Cortex of kidney (tissue), 1 donor: ENCODE measurements around the gene PKHD1.

Source experiments
- DNase-seq: peaks from one replicate; lab custom pipeline; 2025; lab: John Stamatoyannopoulos, UW

Gene PKHD1

GRCh38 chr6:52042141-52042885 is 45.1 kb downstream of the PKHD1 start:
- no peak for DNase-seq

- DNase-seq, result no peak
Measured at GRCh38 chr6:52041134-52041533, 46.3 kb downstream of the PKHD1 start.

GRCh38 chr6:52027699-52028098 is 59.7 kb downstream of the PKHD1 start:
- DNase-seq, result no peak

GRCh38 chr6:52024451-52025068 is 62.9 kb downstream of the PKHD1 start:
- DNase-seq, result no peak

GRCh38 chr6:52022675-52023074 is 64.7 kb downstream of the PKHD1 start:
- DNase-seq, result no peak

GRCh38 chr6:52020945-52021570 is 66.4 kb downstream of the PKHD1 start:
- no peak for DNase-seq

- no peak for DNase-seq
Measured at GRCh38 chr6:52019881-52020280, 67.5 kb downstream of the PKHD1 start.

- DNase-seq, result no peak
Measured at GRCh38 chr6:52019092-52019491, 68.3 kb downstream of the PKHD1 start.

GRCh38 chr6:52016915-52017748 is 70.3 kb downstream of the PKHD1 start:
- no peak for DNase-seq

- DNase-seq, result no peak
Measured at GRCh38 chr6:52015953-52016352, 71.5 kb downstream of the PKHD1 start.

- DNase-seq, result no peak
Measured at GRCh38 chr6:52014391-52014790, 73.0 kb downstream of the PKHD1 start.

GRCh38 chr6:52013035-52013434 is 74.4 kb downstream of the PKHD1 start:
- no peak for DNase-seq

- DNase-seq, result no peak
Measured at GRCh38 chr6:52012582-52012981, 74.8 kb downstream of the PKHD1 start.

GRCh38 chr6:52010806-52011205 is 76.6 kb downstream of the PKHD1 start:
- DNase-seq, result no peak

- no peak for DNase-seq
Measured at GRCh38 chr6:52010145-52010544, 77.3 kb downstream of the PKHD1 start.

- no peak for DNase-seq
Measured at GRCh38 chr6:52009466-52010140, 77.8 kb downstream of the PKHD1 start.

- DNase-seq, result no peak
Measured at GRCh38 chr6:52000064-52000463, 87.3 kb downstream of the PKHD1 start.

- DNase-seq, result no peak
Measured at GRCh38 chr6:51996296-51996947, 91.0 kb downstream of the PKHD1 start.

- no peak for DNase-seq
Measured at GRCh38 chr6:51995214-51995755, 92.1 kb downstream of the PKHD1 start.

GRCh38 chr6:51992876-51993275 is 94.5 kb downstream of the PKHD1 start:
- no peak for DNase-seq

- no peak for DNase-seq
Measured at GRCh38 chr6:51989789-51990188, 97.6 kb downstream of the PKHD1 start.
